ENCODE results near the gene PLXNC1. TPM values are rescaled to one million over a fixed set of nuclear protein-coding genes. Genes with fewer than 3 reads are reported as not detected.

The PLXNC1 gene
- total and polyA plus RNA-seq, 4 experiments from 2014 or later: 2.9 to 27.6 (median 17.3) TPM

GRCh38 chr12:94114166-94114565 lies 34.2 kb upstream of the PLXNC1 start:
- POLR2A ChIA-PET (ENCODE audit: partially characterized antibody): no interaction called here
- intact Hi-C loops (cut with micrococcal nuclease): no loop called here
- H3K36me3 ChIP-seq (ENCODE audit: insufficient read depth, low read length): no peaks in the 10 kb centered on the region
- no peaks in the 10 kb centered on the region for H3K4me1 ChIP-seq (ENCODE audit: insufficient read depth, low read length)
- H3K9me3 ChIP-seq (ENCODE audit: control insufficient read depth in 1 of 2, low read length in 2 of 2): no peaks in the 10 kb centered on the region
- H3K36me3 Mint-ChIP-seq: no peaks in the 10 kb centered on the region
- H3K27ac ChIP-seq (ENCODE audit: low read depth, low read length): no peak overlapping the region
- H3K27me3 Mint-ChIP-seq: no peaks in the 10 kb centered on the region
- no peak overlapping the region for H3K4me3 ChIP-seq (ENCODE audit: low read length in 2 of 2)
- H3K27me3 ChIP-seq (ENCODE audit: insufficient read depth, low read length): no peaks in the 10 kb centered on the region
- H3K4me1 Mint-ChIP-seq: no peaks in the 10 kb centered on the region
- H3K9me3 Mint-ChIP-seq: peaks cover 0 to 2% (median 0%) of the 10 kb centered on the region in 8 donors
- no peak overlapping the region for H3K27ac Mint-ChIP-seq
- DNase-seq: no peak
- CTCF ChIA-PET (ENCODE audit: partially characterized antibody): interaction anchor here (1.2 kb wide), 1 partner anchor 612 kb away, joined by 5 read pairs; no protein-coding TSS in a partner anchor
- no peak overlapping the region for H3K4me3 Mint-ChIP-seq

GRCh38 chr12:94116191-94116590 lies 32.2 kb upstream of the PLXNC1 start:
- Mint-ChIP-seq H3K4me1 (no peaks in the 10 kb centered on the region), H3K4me3 (no peak overlapping the region), H3K36me3 (no peaks in the 10 kb centered on the region), H3K27me3 (no peaks in the 10 kb centered on the region), H3K9me3 (peaks cover 0 to 2% (median 0%) of the 10 kb centered on the region in 8 donors), H3K27ac (no peak overlapping the region)
- H3K4me1 ChIP-seq (ENCODE audit: insufficient read depth, low read length): no peaks in the 10 kb centered on the region
- POLR2A ChIA-PET (ENCODE audit: partially characterized antibody): no interaction called here
- intact Hi-C loops (cut with micrococcal nuclease): no loop called here
- H3K27me3 ChIP-seq (ENCODE audit: insufficient read depth, low read length): no peaks in the 10 kb centered on the region
- no peak overlapping the region for H3K4me3 ChIP-seq (ENCODE audit: low read length in 2 of 2)
- CTCF ChIA-PET (ENCODE audit: partially characterized antibody): no interaction called here
- H3K9me3 ChIP-seq (ENCODE audit: control insufficient read depth in 1 of 2, low read length in 2 of 2): no peaks in the 10 kb centered on the region
- no peak overlapping the region for H3K27ac ChIP-seq (ENCODE audit: low read depth, low read length)
- no peaks in the 10 kb centered on the region for H3K36me3 ChIP-seq (ENCODE audit: insufficient read depth, low read length)
- no peak for DNase-seq

- ChIA-PET CTCF (ENCODE audit: partially characterized antibody) (interaction anchor here (1.0 to 5.9 kb wide), 3 partner anchors 13 to 24 kb away, joined by 4 to 38 read pairs (median 5); no protein-coding TSS in a partner anchor), POLR2A (ENCODE audit: partially characterized antibody) (interaction anchor here (3.1 kb wide), 1 partner anchor 27 kb away, joined by 11 read pairs; the partner anchor contains the start of gene PLXNC1)
- H3K27me3 ChIP-seq (ENCODE audit: insufficient read depth, low read length): no peaks in the 10 kb centered on the region
- Mint-ChIP-seq H3K9me3 (no peaks in the 10 kb centered on the region), H3K36me3 (no peaks in the 10 kb centered on the region), H3K27me3 (no peaks in the 10 kb centered on the region), H3K4me1 (peaks cover 32 to 51% (median 42%) of the 10 kb centered on the region in 4 donors), H3K4me3 (no peak overlapping the region), H3K27ac (no peak overlapping the region)
- H3K9me3 ChIP-seq (ENCODE audit: control insufficient read depth in 1 of 2, low read length in 2 of 2): no peaks in the 10 kb centered on the region
- DNase-seq: no peak
- H3K4me3 ChIP-seq (ENCODE audit: low read length in 2 of 2): no peak overlapping the region
- no peaks in the 10 kb centered on the region for H3K36me3 ChIP-seq (ENCODE audit: insufficient read depth, low read length)
- peaks cover 44% of the 10 kb centered on the region for H3K4me1 ChIP-seq (ENCODE audit: insufficient read depth, low read length)
- no peak overlapping the region for H3K27ac ChIP-seq (ENCODE audit: low read depth, low read length)
- intact Hi-C loops (cut with micrococcal nuclease): no loop called here
These were observed 26.5 kb upstream of the PLXNC1 start for GRCh38 chr12:94121886-94122285.

GRCh38 chr12:94122591-94122990 lies 25.8 kb upstream of the PLXNC1 start:
- Histone ChIP-seq H3K4me3 (ENCODE audit: low read length in 2 of 2) (no peak overlapping the region), H3K9me3 (ENCODE audit: control insufficient read depth in 1 of 2, low read length in 2 of 2) (no peaks in the 10 kb centered on the region), H3K27ac (ENCODE audit: low read depth, low read length) (no peak overlapping the region), H3K27me3 (ENCODE audit: insufficient read depth, low read length) (no peaks in the 10 kb centered on the region), H3K36me3 (ENCODE audit: insufficient read depth, low read length) (no peaks in the 10 kb centered on the region), H3K4me1 (ENCODE audit: insufficient read depth, low read length) (peaks cover 51% of the 10 kb centered on the region)
- peak overlapping the region in 2 of 8 donors; percentile 9 to 40 for H3K4me3 Mint-ChIP-seq
- CTCF ChIA-PET (ENCODE audit: partially characterized antibody): interaction anchor here (1.1 to 5.9 kb wide), 2 partner anchors 12 to 21 kb away, joined by 5 to 38 read pairs; no protein-coding TSS in a partner anchor
- POLR2A ChIA-PET (ENCODE audit: partially characterized antibody): interaction anchor here (3.1 kb wide), 1 partner anchor 26 kb away, joined by 11 read pairs; the partner anchor contains the start of gene PLXNC1
- peaks cover 38 to 58% (median 48%) of the 10 kb centered on the region in 4 donors for H3K4me1 Mint-ChIP-seq
- no peaks in the 10 kb centered on the region for H3K36me3 Mint-ChIP-seq
- intact Hi-C loops (cut with micrococcal nuclease): no loop called here
- no peaks in the 10 kb centered on the region for H3K27me3 Mint-ChIP-seq
- H3K27ac Mint-ChIP-seq: peak overlapping the region in 5 of 7 donors; percentile 6 to 78 (median 36)
- no peaks in the 10 kb centered on the region for H3K9me3 Mint-ChIP-seq
- DNase-seq: no peak

- peaks cover 53% of the 10 kb centered on the region for H3K4me1 ChIP-seq (ENCODE audit: insufficient read depth, low read length)
- H3K9me3 ChIP-seq (ENCODE audit: control insufficient read depth in 1 of 2, low read length in 2 of 2): no peaks in the 10 kb centered on the region
- intact Hi-C loops (cut with micrococcal nuclease): no loop called here
- no peaks in the 10 kb centered on the region for H3K27me3 ChIP-seq (ENCODE audit: insufficient read depth, low read length)
- Mint-ChIP-seq H3K4me3 (peak overlapping the region in 4 of 8 donors; percentile 27 to 55 (median 47)), H3K27me3 (no peaks in the 10 kb centered on the region), H3K27ac (peak overlapping the region in 5 of 7 donors; percentile 10 to 78 (median 74)), H3K4me1 (peaks cover 39 to 64% (median 51%) of the 10 kb centered on the region in 4 donors), H3K9me3 (peaks cover 0 to 3% (median 0%) of the 10 kb centered on the region in 8 donors), H3K36me3 (no peaks in the 10 kb centered on the region)
- H3K4me3 ChIP-seq (ENCODE audit: low read length in 2 of 2): no peak overlapping the region
- ChIA-PET POLR2A (ENCODE audit: partially characterized antibody) (interaction anchor here (0.8 to 3.1 kb wide), 3 partner anchors 26 to 85 kb away, joined by 3 to 11 read pairs (median 3); partner anchors contain the start of gene PLXNC1), CTCF (ENCODE audit: partially characterized antibody) (interaction anchor here (4.6 to 5.9 kb wide), 2 partner anchors 11 to 21 kb away, joined by 38 to 49 read pairs; no protein-coding TSS in a partner anchor)
- no peak for DNase-seq
- no peaks in the 10 kb centered on the region for H3K36me3 ChIP-seq (ENCODE audit: insufficient read depth, low read length)
- no peak overlapping the region for H3K27ac ChIP-seq (ENCODE audit: low read depth, low read length)
These were observed 25.2 kb upstream of the PLXNC1 start for GRCh38 chr12:94123127-94123526.

- Histone ChIP-seq H3K27ac (ENCODE audit: low read depth, low read length) (no peak overlapping the region), H3K4me3 (ENCODE audit: low read length in 2 of 2) (no peak overlapping the region), H3K36me3 (ENCODE audit: insufficient read depth, low read length) (no peaks in the 10 kb centered on the region), H3K27me3 (ENCODE audit: insufficient read depth, low read length) (no peaks in the 10 kb centered on the region), H3K4me1 (ENCODE audit: insufficient read depth, low read length) (peaks cover 53% of the 10 kb centered on the region), H3K9me3 (ENCODE audit: control insufficient read depth in 1 of 2, low read length in 2 of 2) (no peaks in the 10 kb centered on the region)
- CTCF ChIA-PET (ENCODE audit: partially characterized antibody): interaction anchor here (1.4 to 5.9 kb wide), 3 partner anchors 8 to 24 kb away, joined by 3 to 49 read pairs (median 38); no protein-coding TSS in a partner anchor
- POLR2A ChIA-PET (ENCODE audit: partially characterized antibody): interaction anchor here (1.4 to 1.6 kb wide), 2 partner anchors 8 to 23 kb away, joined by 5 to 7 read pairs; partner anchors contain the start of gene PLXNC1
- Mint-ChIP-seq H3K27ac (peak overlapping the region; percentile 6 to 89 (median 51)), H3K27me3 (peaks cover 0 to 4% of the 10 kb centered on the region in 2 donors), H3K4me3 (peak overlapping the region in 6 of 8 donors; percentile 38 to 64 (median 60)), H3K36me3 (no peaks in the 10 kb centered on the region), H3K4me1 (peaks cover 39 to 66% (median 51%) of the 10 kb centered on the region in 4 donors), H3K9me3 (peaks cover 0 to 3% (median 0%) of the 10 kb centered on the region in 8 donors)
- intact Hi-C loops (cut with micrococcal nuclease): no loop called here
- peak in 1 of 5 donors; percentile 1 for DNase-seq
These were observed 22.3 kb upstream of the PLXNC1 start for GRCh38 chr12:94126067-94126466.

- no peaks in the 10 kb centered on the region for H3K27me3 ChIP-seq (ENCODE audit: insufficient read depth, low read length)
- Mint-ChIP-seq H3K4me1 (peaks cover 38 to 58% (median 47%) of the 10 kb centered on the region in 4 donors), H3K27ac (peak overlapping the region in 4 of 7 donors; percentile 6 to 58 (median 50)), H3K27me3 (peaks cover 0 to 4% of the 10 kb centered on the region in 2 donors), H3K4me3 (peak overlapping the region in 2 of 8 donors; percentile 35 to 39), H3K36me3 (no peaks in the 10 kb centered on the region), H3K9me3 (peaks cover 0 to 3% (median 0%) of the 10 kb centered on the region in 8 donors)
- intact Hi-C loops (cut with micrococcal nuclease): no loop called here
- DNase-seq: no peak
- ChIA-PET CTCF (ENCODE audit: partially characterized antibody) (interaction anchor here (0.9 to 5.9 kb wide), 4 partner anchors 7 to 625 kb away, joined by 3 to 49 read pairs (median 21); no protein-coding TSS in a partner anchor), POLR2A (ENCODE audit: partially characterized antibody) (no interaction called here)
- H3K4me3 ChIP-seq (ENCODE audit: low read length in 2 of 2): no peak overlapping the region
- H3K4me1 ChIP-seq (ENCODE audit: insufficient read depth, low read length): peaks cover 53% of the 10 kb centered on the region
- H3K9me3 ChIP-seq (ENCODE audit: control insufficient read depth in 1 of 2, low read length in 2 of 2): no peaks in the 10 kb centered on the region
- H3K27ac ChIP-seq (ENCODE audit: low read depth, low read length): no peak overlapping the region
- no peaks in the 10 kb centered on the region for H3K36me3 ChIP-seq (ENCODE audit: insufficient read depth, low read length)
These were observed 20.9 kb upstream of the PLXNC1 start for GRCh38 chr12:94127239-94128131.
